CD4-positive, alpha-beta T cell treated with Interleukin-6 at 100 ng/mL for 8 hours (primary cell): ENCODE data around the gene CCT6A.
"Not testable (repeated sequence)": the region's sequence is repeated elsewhere in the genome, so short reads cannot be mapped to it uniquely, and the experiment has no call there.

Experiments used
- DNase-seq: peaks from one replicate; pipeline ENCODE4 v3.0.0-alpha.2; 2020; ENCODE audit warnings: mixed read lengths, low spot score

CCT6A gene

GRCh38 chr7:56051339-56052191 is at the start of gene CCT6A, which contains the start of gene PSPH:
Gene CCT6A (plus strand): TSS chr7:56051765. CDS start chr7:56051849, 84 bp downstream.
Gene PSPH (minus strand): TSS chr7:56051444. CDS start chr7:56021212, 30,232 bp downstream.
- DNase-seq: peak; percentile 86

GRCh38 chr7:56003749-56004148 is 47.8 kb upstream of the CCT6A start:
- DNase-seq: no peak

- no peak for DNase-seq
Observed at GRCh38 chr7:56007167-56007652, 44.4 kb upstream of the CCT6A start.

- no peak for DNase-seq
Observed at GRCh38 chr7:56007891-56008290, 43.7 kb upstream of the CCT6A start.

GRCh38 chr7:56009695-56010094 is 41.9 kb upstream of the CCT6A start:
- DNase-seq: no peak

GRCh38 chr7:56017015-56017414 is 34.5 kb upstream of the CCT6A start:
- DNase-seq: not testable (repeated sequence)

GRCh38 chr7:56019501-56019900 is 32.1 kb upstream of the CCT6A start:
- DNase-seq: no peak

GRCh38 chr7:56023500-56023899 is 28.1 kb upstream of the CCT6A start:
- DNase-seq: no peak

GRCh38 chr7:56026538-56026937 is 25.0 kb upstream of the CCT6A start:
- no peak for DNase-seq

- no peak for DNase-seq
Observed at GRCh38 chr7:56028942-56029630, 22.5 kb upstream of the CCT6A start.

- no peak for DNase-seq
Observed at GRCh38 chr7:56030340-56030739, 21.2 kb upstream of the CCT6A start.

GRCh38 chr7:56031556-56031955 is 20.0 kb upstream of the CCT6A start:
- DNase-seq: not testable (repeated sequence)

- DNase-seq: not testable (repeated sequence)
Observed at GRCh38 chr7:56032578-56032977, 19.0 kb upstream of the CCT6A start.

GRCh38 chr7:56033671-56034432 is 17.7 kb upstream of the CCT6A start:
- peak; percentile 78 for DNase-seq

- no peak for DNase-seq
Observed at GRCh38 chr7:56040730-56041129, 10.8 kb upstream of the CCT6A start.

GRCh38 chr7:56045758-56046157 is 5.8 kb upstream of the CCT6A start:
- not testable (repeated sequence) for DNase-seq

- DNase-seq: no peak
Observed at GRCh38 chr7:56046721-56047445, 4.7 kb upstream of the CCT6A start.

- not testable (repeated sequence) for DNase-seq
Observed at GRCh38 chr7:56047446-56048116, 4.0 kb upstream of the CCT6A start.

GRCh38 chr7:56048245-56048644 is 3.3 kb upstream of the CCT6A start:
- DNase-seq: no peak

GRCh38 chr7:56048763-56049162 is 2.8 kb upstream of the CCT6A start:
- DNase-seq: not testable (repeated sequence)

GRCh38 chr7:56051053-56051338 is 569 bp upstream of the CCT6A start:
- no peak for DNase-seq
